ENCODE data around the gene RTL1. TPM values are rescaled to one million over a fixed set of nuclear protein-coding genes. Genes with fewer than 3 reads are reported as not detected.

The RTL1 gene
- total and polyA plus RNA-seq, 2 of the 13 experiments (the other 11 are each of a cell fraction or from before 2014, with no cell fraction given) = not detected

DNA sequence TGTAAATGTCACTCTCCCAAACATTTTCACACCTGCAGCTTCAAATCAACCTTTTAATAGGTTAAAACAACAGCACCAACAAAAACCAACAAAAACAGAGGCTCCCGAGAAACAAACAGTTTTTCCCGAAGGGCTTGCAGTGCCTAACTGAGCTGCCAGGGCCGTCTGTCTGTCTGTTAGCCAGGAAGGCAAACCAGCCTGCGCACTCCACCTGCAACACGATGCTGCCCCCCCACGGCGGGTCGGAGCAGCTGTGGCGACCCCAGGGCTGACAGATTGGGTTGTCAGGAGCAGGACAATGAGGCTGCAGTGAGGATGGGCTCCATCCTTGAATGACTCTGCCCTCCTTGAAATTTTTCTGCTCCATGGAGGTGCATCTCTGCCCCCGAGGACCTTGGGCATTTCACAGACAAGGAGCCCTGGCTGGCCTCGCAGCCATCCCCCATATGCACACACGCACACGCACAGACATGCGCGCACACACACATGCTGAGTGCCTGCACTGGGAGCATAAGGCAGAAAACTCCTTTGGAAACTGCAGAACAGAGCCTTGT, 2.6 kb downstream of the RTL1 start (continued):
- TF ChIP-seq ZHX2 (IDR thresholded peaks at IDR 0.05; ENCODE audit: low read depth) = no peak
- no peak for TF ChIP-seq ZHX2 (CRISPR knock-in tag; IDR thresholded peaks at IDR 0.05; ENCODE audit: borderline replicate concordance)
- peak; percentile 52; the same call in 1 of the 2 replicates for TF ChIP-seq ZMYM3 (CRISPR knock-in tag; IDR thresholded peaks at IDR 0.05)
- 0 out of 2 replicates have a peak, but pooled peaks have one; percentile 44 for TF ChIP-seq WIZ (CRISPR knock-in tag; IDR thresholded peaks at IDR 0.05)
- TF ChIP-seq ZBTB7B (CRISPR knock-in tag; IDR thresholded peaks at IDR 0.05) = peak; percentile 56; the same call in 1 of the 2 replicates
- no peak for TF ChIP-seq ZNF225 (CRISPR knock-in tag; IDR thresholded peaks at IDR 0.05)
- 0 out of 2 replicates have a peak, but pooled peaks have one; percentile 46 for TF ChIP-seq SSRP1 (CRISPR knock-in tag; IDR thresholded peaks at IDR 0.05)
- TF ChIP-seq SAFB2 (CRISPR knock-in tag; IDR thresholded peaks at IDR 0.05; ENCODE audit: borderline replicate concordance, low read depth) = no peak
- TF ChIP-seq ZNF605 (CRISPR knock-in tag; IDR thresholded peaks at IDR 0.05) = 0 out of 2 replicates have a peak, but pooled peaks have one; percentile 18
- TF ChIP-seq TFDP1 (CRISPR knock-in tag; IDR thresholded peaks at IDR 0.05; ENCODE audit: borderline replicate concordance) = peak; percentile 29; the same call in 1 of the 2 replicates
- peak; percentile 76; the same call in 1 of the 2 replicates for TF ChIP-seq CHD4 (IDR thresholded peaks at IDR 0.05; ENCODE audit: borderline replicate concordance, low read length)
- 0 out of 2 replicates have a peak, but pooled peaks have one; percentile 19 for TF ChIP-seq ZSCAN21 (CRISPR knock-in tag; IDR thresholded peaks at IDR 0.05; ENCODE audit: borderline replicate concordance)
- TF ChIP-seq SNAI1 (CRISPR knock-in tag; IDR thresholded peaks at IDR 0.05; ENCODE audit: borderline replicate concordance) = no peak
- TF ChIP-seq, protein P1, sequence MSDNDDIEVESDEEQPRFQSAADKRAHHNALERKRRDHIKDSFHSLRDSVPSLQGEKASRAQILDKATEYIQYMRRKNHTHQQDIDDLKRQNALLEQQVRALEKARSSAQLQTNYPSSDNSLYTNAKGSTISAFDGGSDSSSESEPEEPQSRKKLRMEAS (IDR thresholded peaks at IDR 0.05) = 0 out of 2 replicates have a peak, but pooled peaks have one; percentile 21
- peak; percentile 80; the same call in 1 of the 2 replicates for TF ChIP-seq ZBTB7A (CRISPR knock-in tag; IDR thresholded peaks at IDR 0.05)
- TF ChIP-seq MZF1 (CRISPR knock-in tag; IDR thresholded peaks at IDR 0.05; ENCODE audit: borderline replicate concordance) = no peak
- TF ChIP-seq ZNF331 (CRISPR knock-in tag; IDR thresholded peaks at IDR 0.05) = peak; percentile 44; the same call in 1 of the 2 replicates
- TF ChIP-seq FOSL2 (CRISPR knock-in tag; IDR thresholded peaks at IDR 0.05) = peak; percentile 40
- no peak for TF ChIP-seq CAMTA2 (CRISPR knock-in tag; IDR thresholded peaks at IDR 0.05; ENCODE audit: borderline replicate concordance)
- TF ChIP-seq BRD4 (CRISPR knock-in tag; IDR thresholded peaks at IDR 0.05) = peak; percentile 50; the same call in 1 of the 2 replicates
- TF ChIP-seq GABPB1 (CRISPR knock-in tag; IDR thresholded peaks at IDR 0.05) = peak; percentile 31; the same call in 1 of the 2 replicates
- TF ChIP-seq, protein P2, sequence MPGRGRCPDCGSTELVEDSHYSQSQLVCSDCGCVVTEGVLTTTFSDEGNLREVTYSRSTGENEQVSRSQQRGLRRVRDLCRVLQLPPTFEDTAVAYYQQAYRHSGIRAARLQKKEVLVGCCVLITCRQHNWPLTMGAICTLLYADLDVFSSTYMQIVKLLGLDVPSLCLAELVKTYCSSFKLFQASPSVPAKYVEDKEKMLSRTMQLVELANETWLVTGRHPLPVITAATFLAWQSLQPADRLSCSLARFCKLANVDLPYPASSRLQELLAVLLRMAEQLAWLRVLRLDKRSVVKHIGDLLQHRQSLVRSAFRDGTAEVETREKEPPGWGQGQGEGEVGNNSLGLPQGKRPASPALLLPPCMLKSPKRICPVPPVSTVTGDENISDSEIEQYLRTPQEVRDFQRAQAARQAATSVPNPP (CRISPR knock-in tag; IDR thresholded peaks at IDR 0.05) = no peak
- TF ChIP-seq ZNF773 (CRISPR knock-in tag; IDR thresholded peaks at IDR 0.05; ENCODE audit: borderline replicate concordance) = no peak
